ENCODE measurements around the gene SWAP70. TPM values are rescaled to one million over a fixed set of nuclear protein-coding genes. Genes with fewer than 3 reads are reported as not detected.

The SWAP70 gene
- total and polyA plus RNA-seq, 9 of the 15 experiments (the other 6 are each of a cell fraction or from before 2014, with no cell fraction given), result 1.7 to 4.9 (median 3.9) TPM

DNA sequence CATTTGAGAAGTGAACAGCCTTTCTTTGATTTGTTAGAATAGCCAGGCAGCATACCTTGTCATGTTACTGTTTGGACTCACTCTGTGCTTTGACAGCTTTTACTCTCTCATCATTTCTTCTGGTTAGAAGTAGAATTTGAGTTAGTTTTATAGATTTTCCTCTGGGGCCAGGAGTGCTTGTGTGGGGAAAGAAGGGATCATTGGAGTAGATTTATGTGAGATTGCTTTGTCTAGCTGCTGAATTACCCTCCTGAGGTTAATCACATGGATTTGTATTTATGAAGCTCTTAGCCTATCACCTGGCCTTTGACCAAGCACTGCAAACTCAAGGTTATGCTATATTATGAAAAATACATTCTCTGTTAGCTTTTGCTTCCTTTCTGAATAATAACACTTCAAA, 54.3 kb downstream of the SWAP70 start:
- Histone ChIP-seq H3K4me3 (no peak overlapping the region), H3K36me3 (ENCODE audit: control insufficient read depth, insufficient read depth, low read length) (no peaks in the 10 kb centered on the region; the same call in 2 of the 3 replicates), H3K27ac (ENCODE audit: extremely low read depth, low read depth, low read length) (no peak overlapping the region), H3K79me2 (ENCODE audit: control insufficient read depth, insufficient read depth, low read length) (no peaks in the 10 kb centered on the region), H3K4me1 (replicated peaks in 1 of 2; ENCODE audit: control insufficient read depth in 2 of 2, insufficient read depth in 2 of 2, low read length in 2 of 2) (peaks cover 0 to 12% of the 10 kb centered on the region in 2 experiments; a peak in 4 of 5 replicates), H3K9me1 (ENCODE audit: control insufficient read depth, insufficient read depth, low read length) (no peaks in the 10 kb centered on the region), H4K20me1 (replicated peaks; ENCODE audit: control insufficient read depth, insufficient read depth, low read length) (no peaks in the 10 kb centered on the region), H3K9ac (ENCODE audit: insufficient read depth in 1 of 2, low read depth in 2 of 2, low read length in 2 of 2) (no peak overlapping the region), H2AFZ (ENCODE audit: low read depth, low read length) (0 out of 2 replicates have a peak overlapping the region, but pooled peaks have one; percentile 8), H3K4me2 (ENCODE audit: insufficient read depth, low read length) (no peak overlapping the region), H3K27me3 (ENCODE audit: control insufficient read depth in 2 of 2, insufficient read depth in 2 of 2, low read length in 2 of 2) (no peaks in the 10 kb centered on the region), H3K9me3 (replicated peaks; ENCODE audit: control insufficient read depth, insufficient read depth, low read depth, low read length) (no peaks in the 10 kb centered on the region)
- POLR2A ChIA-PET, result interaction anchor here (1.5 kb wide), 1 partner anchor 9 kb away, joined by 3 read pairs; no protein-coding TSS in a partner anchor
- in situ Hi-C loops (cut with MboI), result no loop called here
- TF ChIP-seq ZNF780A (CRISPR knock-in tag; IDR thresholded peaks at IDR 0.05) (no peak), ILF3 (IDR thresholded peaks at IDR 0.05; ENCODE audit: borderline replicate concordance) (no peak), MTA1 (IDR thresholded peaks at IDR 0.05; ENCODE audit: borderline replicate concordance) (no peak), NCOA1 (IDR thresholded peaks at IDR 0.05; ENCODE audit: low read depth) (no peak), PURB (CRISPR knock-in tag; IDR thresholded peaks at IDR 0.05; ENCODE audit: low read depth) (no peak), BMI1 (IDR thresholded peaks at IDR 0.05; ENCODE audit: low read length) (no peak), LARP7 (IDR thresholded peaks at IDR 0.05) (no peak), SAFB (IDR thresholded peaks at IDR 0.05; ENCODE audit: borderline replicate concordance, low read depth, low read length) (no peak), FOXO4 (CRISPR knock-in tag; IDR thresholded peaks at IDR 0.05) (no peak), SMARCC2 (IDR thresholded peaks at IDR 0.05; ENCODE audit: low read depth) (no peak), POLR2H (tag; IDR thresholded peaks at IDR 0.05; ENCODE audit: low read depth) (no peak), SAFB2 (IDR thresholded peaks at IDR 0.05; ENCODE audit: borderline replicate concordance, low read depth, low read length, severe bottlenecking) (no peak), ZC3H8 (IDR thresholded peaks at IDR 0.05) (no peak), PHB2 (IDR thresholded peaks at IDR 0.05; ENCODE audit: low read depth) (no peak), ZEB2 (IDR thresholded peaks at IDR 0.05) (no peak), EP400 (IDR thresholded peaks at IDR 0.05) (no peak), RBM14 (IDR thresholded peaks at IDR 0.05; ENCODE audit: borderline replicate concordance, insufficient read depth, low read depth, low read length) (no peak), POLR2G (IDR thresholded peaks at IDR 0.05; ENCODE audit: low read depth, low read length) (no peak)
- TF ChIP-seq, protein P1, sequence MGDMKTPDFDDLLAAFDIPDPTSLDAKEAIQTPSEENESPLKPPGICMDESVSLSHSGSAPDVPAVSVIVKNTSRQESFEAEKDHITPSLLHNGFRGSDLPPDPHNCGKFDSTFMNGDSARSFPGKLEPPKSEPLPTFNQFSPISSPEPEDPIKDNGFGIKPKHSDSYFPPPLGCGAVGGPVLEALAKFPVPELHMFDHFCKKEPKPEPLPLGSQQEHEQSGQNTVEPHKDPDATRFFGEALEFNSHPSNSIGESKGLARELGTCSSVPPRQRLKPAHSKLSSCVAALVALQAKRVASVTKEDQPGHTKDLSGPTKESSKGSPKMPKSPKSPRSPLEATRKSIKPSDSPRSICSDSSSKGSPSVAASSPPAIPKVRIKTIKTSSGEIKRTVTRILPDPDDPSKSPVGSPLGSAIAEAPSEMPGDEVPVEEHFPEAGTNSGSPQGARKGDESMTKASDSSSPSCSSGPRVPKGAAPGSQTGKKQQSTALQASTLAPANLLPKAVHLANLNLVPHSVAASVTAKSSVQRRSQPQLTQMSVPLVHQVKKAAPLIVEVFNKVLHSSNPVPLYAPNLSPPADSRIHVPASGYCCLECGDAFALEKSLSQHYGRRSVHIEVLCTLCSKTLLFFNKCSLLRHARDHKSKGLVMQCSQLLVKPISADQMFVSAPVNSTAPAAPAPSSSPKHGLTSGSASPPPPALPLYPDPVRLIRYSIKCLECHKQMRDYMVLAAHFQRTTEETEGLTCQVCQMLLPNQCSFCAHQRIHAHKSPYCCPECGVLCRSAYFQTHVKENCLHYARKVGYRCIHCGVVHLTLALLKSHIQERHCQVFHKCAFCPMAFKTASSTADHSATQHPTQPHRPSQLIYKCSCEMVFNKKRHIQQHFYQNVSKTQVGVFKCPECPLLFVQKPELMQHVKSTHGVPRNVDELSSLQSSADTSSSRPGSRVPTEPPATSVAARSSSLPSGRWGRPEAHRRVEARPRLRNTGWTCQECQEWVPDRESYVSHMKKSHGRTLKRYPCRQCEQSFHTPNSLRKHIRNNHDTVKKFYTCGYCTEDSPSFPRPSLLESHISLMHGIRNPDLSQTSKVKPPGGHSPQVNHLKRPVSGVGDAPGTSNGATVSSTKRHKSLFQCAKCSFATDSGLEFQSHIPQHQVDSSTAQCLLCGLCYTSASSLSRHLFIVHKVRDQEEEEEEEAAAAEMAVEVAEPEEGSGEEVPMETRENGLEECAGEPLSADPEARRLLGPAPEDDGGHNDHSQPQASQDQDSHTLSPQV (IDR thresholded peaks at IDR 0.05), result no peak
- BruUV-seq (replicated peaks), result no TSS peak
- no peak for FAIRE-seq
- intact Hi-C loops (cut with micrococcal nuclease), result no loop called here
- CTCF ChIA-PET (ENCODE audit: low intra/inter-chr PET ratio), result no interaction called here
- no peak for ATAC-seq
- DNase-seq (ENCODE audit: extremely low read depth in 1 of 4, low spot score in 3 of 4), result no peak

Measured in K562 (cell line).